Stomach (tissue), 9 donors: ENCODE measurements around the gene ROCK1. TPM values are rescaled to one million over a fixed set of nuclear protein-coding genes. Genes with fewer than 3 reads are reported as not detected.

Experiments used
- DNase-seq, 2 donors: peaks; one replicate each; pipeline versions ENCODE4 v3.0.0 to v3.0.0-alpha.2; 2013 to 2019
- H3K27ac ChIP-seq, 5 donors: fragments of 200-600 bp in 4 of 5; sonication (generic) in 4 of 5; one replicate each; pipeline ENCODE4 v1.5.1; 2013 to 2019; ENCODE audit warnings: mild to moderate bottlenecking in 1 of 5, moderate library complexity in 1 of 5
- H3K27me3 ChIP-seq, 3 donors: fragments of 200-600 bp; sonication (generic); one replicate each; pipeline ENCODE4 v1.5.1; 2017 to 2019; ENCODE audit warnings: mixed run types in 1 of 3
- H3K36me3 ChIP-seq, 4 donors: fragments of 200-600 bp; sonication (generic); 1 replicate in 3 of 4; 2 replicates in 1 of 4; pipeline ENCODE4 v1.5.1; 2016 to 2019
- H3K4me1 ChIP-seq, 4 donors: fragments of 200-600 bp; sonication (generic); one replicate each; pipeline ENCODE4 v1.5.1; 2016 to 2019
- H3K4me3 ChIP-seq, 4 donors: fragments of 200-600 bp; sonication (generic) in 3 of 4; one replicate each; pipeline ENCODE4 v1.5.1; 2016 to 2019; ENCODE audit warnings: mild to moderate bottlenecking in 1 of 4
- H3K9me3 ChIP-seq, 4 donors: fragments of 200-600 bp; sonication (generic); one replicate each; pipeline ENCODE4 v1.5.1; 2016 to 2019
- CTCF ChIP-seq, 7 experiments: fragments of 450-650 bp in 4 of 7; fragments of 200-600 bp in 3 of 7; sonication (generic) in 3 of 7; IDR thresholded peaks; one replicate each; pipeline ENCODE4 v1.5.1; 2016 to 2019; ENCODE audit warnings: antibody characterized with exemption in 7 of 7, control low read depth in 2 of 7, mild to moderate bottlenecking in 1 of 7
- EP300 ChIP-seq: sonication (generic); formaldehyde crosslinking; IDR thresholded peaks from one replicate; pipeline ENCODE4 v1.6.1; 2017; ENCODE audit warnings: antibody characterized with exemption
- POLR2A ChIP-seq, 4 donors: fragments of 450-650 bp; IDR thresholded peaks; one replicate each; pipeline ENCODE4 v1.6.1; 2016; ENCODE audit warnings: antibody characterized with exemption in 4 of 4, control low read depth in 2 of 4, mild to moderate bottlenecking in 1 of 4, moderate library complexity in 1 of 4
- POLR2AphosphoS5 ChIP-seq, 3 donors: sonication (generic); formaldehyde crosslinking; IDR thresholded peaks; one replicate each; pipeline ENCODE4 v1.6.1; 2016; ENCODE audit warnings: antibody characterized with exemption in 3 of 3
- WGBS, 5 donors: extraction: QIAGEN DNeasy Blood & Tissue Kit in 3 of 5; methylation state at CpG; one replicate each; pipeline versions ENCODE4 v1.1.5 to v1.1.7; 2013 to 2018; 5-methylcytosine and 5-hydroxymethylcytosine counted together
- intact Hi-C: fragments of 100-400 bp; cut with DNase I; formaldehyde crosslinking; loops from one replicate; pipeline ENCODE4 v1.15.1; 2023; ENCODE audit warnings: low total_unique reads
- polyA plus RNA-seq, 3 donors: library from polyadenylated mRNA; stranded (reverse); fragments of 200-250 nt; gene quantifications; one replicate each; pipeline ENCODE4 v1.2.3, GENCODE V29; 2013
- total RNA-seq, 5 donors: library from RNA; depleted of rRNA; stranded (reverse); fragments of >200 nt; gene quantifications; one replicate each; pipeline versions ENCODE4 v1.1.0 to v1.2.3, GENCODE V29; 2014 to 2016
- donor health status: healthy with polysubstance abuse.
- donor health status: Bipolar disorder and iron deficiency.
- donor health status: healthy.

Gene ROCK1
- total and polyA plus RNA-seq, 8 donors = 6.5 to 215 (median 65.8) TPM

GRCh38 chr18:21131698-21132227 lies 20.1 kb upstream of the ROCK1 start:
- WGBS, 5 donors = 93 to 98% (median 94%) methylated on average over 10 of the region's 10 CpGs
- intact Hi-C loops = no loop called here
- H3K4me3 ChIP-seq = no peak overlapping the region
- no peaks in the 10 kb centered on the region for H3K9me3 ChIP-seq
- H3K27ac ChIP-seq = no peak overlapping the region
- no peaks in the 10 kb centered on the region for H3K27me3 ChIP-seq
- no peak for DNase-seq
- no peak for TF ChIP-seq EP300
- no peak for TF ChIP-seq POLR2AphosphoS5 (IDR thresholded peaks at IDR 0.05)
- TF ChIP-seq CTCF (IDR thresholded peaks at IDR 0.05) = no peak
- no peak for TF ChIP-seq POLR2A (IDR thresholded peaks at IDR 0.05)
- H3K4me1 ChIP-seq = no peaks in the 10 kb centered on the region
- H3K36me3 ChIP-seq = no peaks in the 10 kb centered on the region

GRCh38 chr18:21129566-21130216 lies 18.1 kb upstream of the ROCK1 start:
- Histone ChIP-seq H3K9me3 (no peaks in the 10 kb centered on the region), H3K4me3 (no peak overlapping the region), H3K27ac (no peak overlapping the region), H3K4me1 (no peaks in the 10 kb centered on the region), H3K27me3 (no peaks in the 10 kb centered on the region), H3K36me3 (no peaks in the 10 kb centered on the region)
- intact Hi-C loops = no loop called here
- TF ChIP-seq CTCF (IDR thresholded peaks at IDR 0.05) = no peak
- no peak for TF ChIP-seq POLR2A (IDR thresholded peaks at IDR 0.05)
- no peak for TF ChIP-seq POLR2AphosphoS5 (IDR thresholded peaks at IDR 0.05)
- TF ChIP-seq EP300 = no peak
- no peak for DNase-seq
- 50 to 66% (median 59%) methylated on average over 4 of the region's 4 CpGs for WGBS, 5 donors

GRCh38 chr18:21123290-21123926 lies 11.8 kb upstream of the ROCK1 start:
- WGBS, 5 donors = 80 to 86% (median 82%) methylated on average over 5 of the region's 5 CpGs
- intact Hi-C loops = no loop called here

GRCh38 chr18:21118806-21119205 lies 7.2 kb upstream of the ROCK1 start:
- DNase-seq = no peak
- Histone ChIP-seq H3K36me3 (no peaks in the 10 kb centered on the region), H3K4me1 (peaks cover 0 to 28% (median 18%) of the 10 kb centered on the region in 4 donors), H3K9me3 (no peaks in the 10 kb centered on the region), H3K27ac (no peak overlapping the region), H3K27me3 (no peaks in the 10 kb centered on the region), H3K4me3 (no peak overlapping the region)
- TF ChIP-seq EP300 (no peak), POLR2A (IDR thresholded peaks at IDR 0.05) (no peak), CTCF (IDR thresholded peaks at IDR 0.05) (no peak), POLR2AphosphoS5 (IDR thresholded peaks at IDR 0.05) (no peak)
- intact Hi-C loops = no loop called here

More at GRCh38 chr18:21123290-21123926, 11.8 kb upstream of the ROCK1 start:
- no peaks in the 10 kb centered on the region for H3K36me3 ChIP-seq
- H3K27ac ChIP-seq = no peak overlapping the region
- H3K9me3 ChIP-seq = no peaks in the 10 kb centered on the region
- H3K4me3 ChIP-seq = no peak overlapping the region
- no peak for TF ChIP-seq CTCF (IDR thresholded peaks at IDR 0.05)
- TF ChIP-seq EP300 = no peak
- TF ChIP-seq POLR2A (IDR thresholded peaks at IDR 0.05) = no peak
- no peak for TF ChIP-seq POLR2AphosphoS5 (IDR thresholded peaks at IDR 0.05)
- H3K27me3 ChIP-seq = no peaks in the 10 kb centered on the region
- H3K4me1 ChIP-seq = peaks cover 0 to 3% (median under 1%) of the 10 kb centered on the region in 4 donors
- no peak for DNase-seq
